Mucosa of descending colon (tissue), 3 donors: Measurements from ENCODE around the gene GLOD5. TPM values are rescaled to one million over a fixed set of nuclear protein-coding genes. Genes with fewer than 3 reads are reported as not detected.

Experiments used
- ATAC-seq: fragments of 200-7000 bp; cut with Tn5 transposase; one replicate; pipeline ENCODE4 v1.9.1; 2020; ENCODE audit warnings: mild to moderate bottlenecking, moderate library complexity
- DNase-seq, 3 donors: peaks; one replicate each; pipeline ENCODE4 v3.0.0-alpha.2; 2020
- H3K36me3 ChIP-seq: fragments of 200-600 bp; one replicate; pipeline ENCODE4 v1.8.0; 2021; ENCODE audit warnings: low read depth, mild to moderate bottlenecking
- H3K4me1 ChIP-seq: fragments of 200-600 bp; one replicate; pipeline ENCODE4 v1.8.0; 2021; ENCODE audit warnings: low read depth, mild to moderate bottlenecking
- H3K4me3 ChIP-seq: fragments of 200-600 bp; one replicate; pipeline ENCODE4 v1.8.0; 2021; ENCODE audit warnings: mild to moderate bottlenecking
- H3K9me3 ChIP-seq: fragments of 200-600 bp; one replicate; pipeline ENCODE4 v1.8.0; 2021; ENCODE audit warnings: mild to moderate bottlenecking
- intact Hi-C, 2 donors: fragments of 100-400 bp; cut with DNase I in 1 of 2; cut with micrococcal nuclease in 1 of 2; formaldehyde crosslinking; loops; one replicate each; pipeline versions ENCODE4 v1.11.0 to v1.11.1; 2022; cut with DNase I, micrococcal nuclease
- total RNA-seq, 3 donors: library from RNA; stranded (reverse); fragmentation: NEBNext Ultra II Directional in 2 of 3; extraction: Animal tissue kit (Norgen Biotek cat#: 25700) in 2 of 3; gene quantifications; one replicate each; pipeline versions ENCODE4 v1.2.1 to v1.2.4, GENCODE V29; 2021 to 2023
- TF ChIP-seq, protein P1 (sequence below): fragments of 200-600 bp; IDR thresholded peaks from one replicate; pipeline ENCODE4 v1.8.0; 2022; ENCODE audit warnings: antibody characterized with exemption, mild to moderate bottlenecking
- donor health status: DM: no; HTN: no; CAD: no; lungs with moderate emphysema.
- donor health status: DM: no; HTN: no; CAD: no.
- donor health status: DM: no; HTN: yes; CAD: no.

The GLOD5 gene
- total RNA-seq, 3 donors from 2014 or later: 4.3 to 9.9 (median 7.1) TPM

DNA sequence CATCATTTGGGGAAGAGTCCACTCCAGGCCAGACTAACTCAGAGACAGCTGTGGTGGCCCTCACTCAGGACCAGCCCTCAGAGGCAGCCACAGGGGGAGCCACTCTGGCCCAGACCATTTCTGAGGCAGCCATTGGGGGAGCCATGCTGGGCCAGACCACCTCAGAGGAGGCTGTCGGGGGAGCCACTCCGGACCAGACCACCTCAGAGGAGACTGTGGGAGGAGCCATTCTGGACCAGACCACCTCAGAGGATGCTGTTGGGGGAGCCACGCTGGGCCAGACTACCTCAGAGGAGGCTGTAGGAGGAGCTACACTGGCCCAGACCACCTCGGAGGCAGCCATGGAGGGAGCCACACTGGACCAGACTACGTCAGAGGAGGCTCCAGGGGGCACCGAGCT lies 61.5 kb downstream of the GLOD5 start:
- intact Hi-C loops: no loop called here
- Histone ChIP-seq H3K9me3 (no peaks in the 10 kb centered on the region), H3K4me3 (no peak overlapping the region), H3K4me1 (no peaks in the 10 kb centered on the region), H3K36me3 (no peaks in the 10 kb centered on the region)
- ATAC-seq: no peak
- no peak for DNase-seq
- TF ChIP-seq, protein P1, sequence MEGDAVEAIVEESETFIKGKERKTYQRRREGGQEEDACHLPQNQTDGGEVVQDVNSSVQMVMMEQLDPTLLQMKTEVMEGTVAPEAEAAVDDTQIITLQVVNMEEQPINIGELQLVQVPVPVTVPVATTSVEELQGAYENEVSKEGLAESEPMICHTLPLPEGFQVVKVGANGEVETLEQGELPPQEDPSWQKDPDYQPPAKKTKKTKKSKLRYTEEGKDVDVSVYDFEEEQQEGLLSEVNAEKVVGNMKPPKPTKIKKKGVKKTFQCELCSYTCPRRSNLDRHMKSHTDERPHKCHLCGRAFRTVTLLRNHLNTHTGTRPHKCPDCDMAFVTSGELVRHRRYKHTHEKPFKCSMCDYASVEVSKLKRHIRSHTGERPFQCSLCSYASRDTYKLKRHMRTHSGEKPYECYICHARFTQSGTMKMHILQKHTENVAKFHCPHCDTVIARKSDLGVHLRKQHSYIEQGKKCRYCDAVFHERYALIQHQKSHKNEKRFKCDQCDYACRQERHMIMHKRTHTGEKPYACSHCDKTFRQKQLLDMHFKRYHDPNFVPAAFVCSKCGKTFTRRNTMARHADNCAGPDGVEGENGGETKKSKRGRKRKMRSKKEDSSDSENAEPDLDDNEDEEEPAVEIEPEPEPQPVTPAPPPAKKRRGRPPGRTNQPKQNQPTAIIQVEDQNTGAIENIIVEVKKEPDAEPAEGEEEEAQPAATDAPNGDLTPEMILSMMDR: no peak

Other genes with a start within 250 kb of the GLOD5 start
- 100 to 1,000 TPM in 2 of 3 donors, 10 to 100 TPM in 1; 60.5 to 161 (median 158) TPM for gene EBP, start 239.9 kb upstream of the GLOD5 start, total RNA-seq
- gene TBC1D25, start 222.0 kb upstream of the GLOD5 start, total RNA-seq: 10 to 100 TPM in 2 of 3 donors, 1 to 10 TPM in 1; 8.6 to 14.6 (median 11.6) TPM
- gene RBM3, start 187.3 kb upstream of the GLOD5 start, total RNA-seq: 100 to 1,000 TPM in 2 of 3 donors, 10 to 100 TPM in 1; 88.4 to 406 (median 123) TPM
- gene WDR13, start 164.3 kb upstream of the GLOD5 start, total RNA-seq: 100 to 1,000 TPM; 124 to 139 (median 128) TPM
- gene WAS, start 77.9 kb upstream of the GLOD5 start, total RNA-seq: 1 to 10 TPM; 4.4 to 8.6 (median 5.3) TPM
- gene SUV39H1, start 65.0 kb upstream of the GLOD5 start, total RNA-seq: 1 to 10 TPM; 3.4 to 6.2 (median 3.7) TPM
- gene GATA1, start 24.8 kb downstream of the GLOD5 start, total RNA-seq: under 1 TPM in 1 of 3 donors, not detected in 2; 0.32 TPM
- gene HDAC6, start 40.3 kb downstream of the GLOD5 start, total RNA-seq: 100 to 1,000 TPM in 1 of 3 donors, 10 to 100 TPM in 2; 83.2 to 111 (median 99.6) TPM
- gene ERAS, start 64.8 kb downstream of the GLOD5 start, total RNA-seq: under 1 TPM in 1 of 3 donors, not detected in 2; 0.38 TPM
- 10 to 100 TPM; 11.1 to 19.7 (median 13.8) TPM for gene PCSK1N, start 73.9 kb downstream of the GLOD5 start, total RNA-seq
- 10 to 100 TPM; 43.4 to 49.0 (median 46.0) TPM for gene TIMM17B, start 136.0 kb downstream of the GLOD5 start, total RNA-seq
- 10 to 100 TPM; 55.5 to 88.8 (median 69.6) TPM for gene PQBP1, start 136.2 kb downstream of the GLOD5 start, total RNA-seq
- gene SLC35A2, start 149.9 kb downstream of the GLOD5 start, total RNA-seq: 10 to 100 TPM; 26.4 to 62.1 (median 52.2) TPM
- gene PIM2, start 157.3 kb downstream of the GLOD5 start, total RNA-seq: 10 to 100 TPM; 10.5 to 30.0 (median 20.5) TPM
- 10 to 100 TPM; 43.6 to 56.5 (median 52.5) TPM for gene OTUD5, start 195.9 kb downstream of the GLOD5 start, total RNA-seq
- 1 to 10 TPM in 1 of 3 donors, under 1 TPM in 2; 0.87 to 1.6 (median 0.93) TPM for gene KCND1, start 210.1 kb downstream of the GLOD5 start, total RNA-seq
- gene GRIPAP1, start 240.5 kb downstream of the GLOD5 start, total RNA-seq: 10 to 100 TPM; 39.5 to 48.9 (median 47.5) TPM